Stimulated activated CD4-positive, alpha-beta T cell treated with anti-CD3 and anti-CD28 coated beads, Interleukin-4, amount 100 ng/mL, for 24 hours (primary cell): ENCODE measurements around the gene UTS2.

Source experiments
- DNase-seq: peaks from one replicate; pipeline ENCODE4 v3.0.0-alpha.2; 2020

Gene UTS2, protein sequence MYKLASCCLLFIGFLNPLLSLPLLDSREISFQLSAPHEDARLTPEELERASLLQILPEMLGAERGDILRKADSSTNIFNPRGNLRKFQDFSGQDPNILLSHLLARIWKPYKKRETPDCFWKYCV

DNA sequence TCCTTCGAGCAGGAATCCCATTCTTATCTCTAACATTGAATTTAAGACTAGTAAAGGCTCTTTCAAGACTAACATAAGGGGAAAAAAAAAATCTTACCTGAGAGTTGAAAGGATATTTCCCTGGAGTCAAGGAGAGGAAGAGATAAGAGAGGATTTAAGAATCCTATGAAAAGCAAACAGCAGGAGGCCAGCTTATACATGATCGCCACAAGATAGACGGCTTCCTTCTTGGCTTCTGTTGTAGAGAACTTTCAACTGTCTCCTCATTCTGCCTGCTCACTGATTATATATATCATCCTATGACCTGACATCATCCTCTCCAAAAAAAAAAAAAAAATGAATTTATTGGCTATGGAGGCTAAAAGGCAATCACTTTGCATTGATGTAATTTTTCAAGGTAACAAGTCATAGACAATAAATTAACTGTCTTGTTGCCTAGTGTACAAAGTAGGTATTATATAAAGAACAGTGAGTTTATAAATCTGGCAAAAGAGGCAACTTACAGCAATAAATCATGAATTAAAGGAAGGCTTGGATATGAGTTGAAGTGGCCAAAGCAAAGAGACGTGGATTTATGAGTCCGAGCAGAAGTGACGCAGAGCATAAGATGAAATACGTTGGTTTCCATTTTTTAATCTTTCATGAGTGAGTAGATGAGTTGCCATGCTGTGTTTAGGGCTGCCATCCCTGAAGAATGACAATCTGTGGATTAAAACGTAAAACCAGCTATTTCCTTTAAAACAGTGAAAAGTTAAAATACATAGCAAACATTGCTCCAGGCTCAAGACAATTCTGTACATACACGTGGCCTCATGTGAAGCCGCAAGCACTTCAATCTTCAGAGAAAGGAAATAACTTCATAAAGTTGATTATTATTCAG, at the start of gene UTS2:
TSS of gene UTS2 (minus strand) at position 262 of the 880 bp plus-strand sequence. CDS start at position 200, 62 bp downstream.
- DNase-seq: no peak

DNA sequence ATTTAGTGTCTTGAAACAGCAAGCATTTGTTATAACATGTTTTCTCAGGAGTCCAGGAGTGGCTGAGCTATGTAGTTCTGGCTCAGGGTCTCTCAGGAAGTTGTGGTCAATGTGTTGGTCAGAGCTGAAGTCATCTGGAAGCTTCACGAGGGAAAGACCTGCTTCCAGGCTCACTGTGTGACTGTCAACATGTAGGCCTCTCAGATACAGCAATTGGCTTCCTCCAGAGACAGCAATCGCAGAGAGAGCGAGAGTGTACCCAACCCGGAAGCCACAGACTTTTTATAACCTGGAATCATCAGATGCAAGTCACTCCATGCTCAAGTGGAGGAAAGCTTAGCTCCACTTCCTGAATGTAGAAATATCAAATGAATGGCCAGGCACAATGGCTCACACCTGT, 46.9 kb upstream of the UTS2 start:
- no peak for DNase-seq

DNA sequence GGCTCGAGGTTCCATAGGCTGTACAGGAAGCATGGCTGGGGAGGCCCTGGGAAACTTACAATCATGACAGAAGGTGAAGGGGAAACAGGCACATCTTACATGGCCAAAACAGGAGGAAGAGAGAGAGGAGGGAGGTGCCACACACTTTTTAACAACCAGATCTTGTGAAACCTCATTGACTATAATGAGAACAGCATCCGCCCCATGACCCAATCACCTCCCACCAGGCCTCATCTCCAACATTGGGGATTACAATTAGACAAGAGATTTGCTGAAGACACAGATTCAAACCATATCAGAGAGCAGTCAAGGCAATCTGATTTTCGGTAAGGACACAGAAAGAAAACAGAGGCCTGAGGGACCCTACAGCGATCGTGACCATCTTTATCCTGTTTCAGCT, 46.1 kb upstream of the UTS2 start:
- DNase-seq: no peak

DNA sequence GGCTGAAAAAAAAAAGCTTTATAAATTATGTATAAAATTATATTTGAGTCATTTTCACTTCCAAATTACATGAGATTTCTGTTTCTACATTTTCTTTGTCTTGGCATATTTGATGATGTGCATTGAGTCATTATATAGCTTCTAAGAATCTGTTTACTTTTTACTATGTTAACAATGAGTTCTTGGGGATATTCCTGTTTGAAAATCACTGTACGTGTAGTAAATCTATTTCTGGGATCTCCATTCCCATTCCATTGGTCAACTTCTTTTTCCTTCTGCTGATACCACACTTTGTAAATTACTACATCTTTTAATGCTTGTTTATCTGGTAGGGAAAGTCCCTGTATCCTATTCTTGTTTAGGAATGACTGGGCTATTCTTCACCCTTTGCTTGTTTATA, 44.1 kb upstream of the UTS2 start:
- no peak for DNase-seq

DNA sequence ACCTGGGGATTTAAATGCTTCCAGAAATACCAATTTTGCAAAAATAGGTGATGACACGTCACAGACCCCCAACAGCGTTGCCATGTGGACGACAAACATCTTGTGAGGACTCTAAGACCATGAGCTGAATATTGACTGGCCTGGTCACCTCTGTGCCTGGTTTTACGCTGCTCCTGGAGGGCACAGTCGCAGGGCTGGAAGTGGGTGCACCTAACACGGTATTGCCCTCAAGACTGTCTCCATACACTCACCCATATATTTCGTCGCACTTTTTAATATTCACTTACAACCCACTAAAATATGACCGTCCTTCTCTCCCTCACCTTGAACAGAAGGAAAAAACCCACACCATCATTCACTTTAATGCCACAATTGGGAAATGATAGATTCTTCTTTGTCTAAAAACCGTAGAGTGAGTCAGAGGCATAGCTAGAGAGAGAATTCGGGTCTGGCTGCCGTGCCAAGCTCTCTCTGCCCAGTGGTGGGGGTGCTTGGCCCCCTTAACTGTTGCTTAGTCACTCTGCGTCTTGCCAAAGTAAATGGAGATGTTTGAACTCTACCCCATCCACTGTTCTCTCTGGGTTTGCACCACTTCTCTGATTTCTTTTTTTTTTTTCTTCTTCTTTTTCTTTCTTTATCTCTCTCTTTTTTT, 40.8 kb upstream of the UTS2 start:
- no peak for DNase-seq

DNA sequence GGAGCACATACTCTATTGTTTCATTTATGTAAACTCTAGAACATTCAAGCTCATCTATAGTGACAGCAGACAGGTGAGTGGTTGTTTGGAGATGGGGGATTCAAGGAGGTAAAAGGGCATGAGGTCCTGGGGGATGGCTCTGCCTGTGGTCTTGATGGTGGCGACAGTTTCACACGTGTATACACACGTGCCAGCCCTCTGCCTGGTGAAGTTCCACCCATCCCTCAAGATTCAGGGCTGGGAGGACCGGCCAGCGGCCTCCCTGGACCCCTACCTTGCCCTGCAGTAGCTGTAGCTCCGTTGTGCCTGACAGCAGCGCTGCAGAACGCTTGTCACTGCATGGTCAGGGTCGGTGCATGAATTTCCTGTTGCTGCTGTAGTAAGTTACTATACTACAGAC, 38.9 kb upstream of the UTS2 start:
- no peak for DNase-seq

DNA sequence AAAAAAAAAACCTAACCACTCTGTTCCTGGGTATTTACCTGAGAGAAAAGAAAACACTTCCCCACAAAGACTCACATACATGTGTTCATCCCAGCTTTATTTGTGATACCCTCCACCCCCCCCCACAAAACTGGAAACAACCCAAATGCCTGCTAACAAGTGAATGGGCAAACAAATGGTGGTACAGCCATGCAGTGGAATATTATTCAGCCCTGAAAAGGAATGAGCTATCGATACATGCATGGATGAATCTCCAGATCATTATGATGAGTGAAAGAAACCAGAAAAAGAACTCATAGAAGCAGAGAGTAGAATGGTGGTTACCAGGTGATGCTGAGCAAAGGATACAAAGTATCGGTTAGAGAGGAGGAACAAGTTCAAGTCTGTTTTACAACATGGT, 38.0 kb upstream of the UTS2 start:
- no peak for DNase-seq

DNA sequence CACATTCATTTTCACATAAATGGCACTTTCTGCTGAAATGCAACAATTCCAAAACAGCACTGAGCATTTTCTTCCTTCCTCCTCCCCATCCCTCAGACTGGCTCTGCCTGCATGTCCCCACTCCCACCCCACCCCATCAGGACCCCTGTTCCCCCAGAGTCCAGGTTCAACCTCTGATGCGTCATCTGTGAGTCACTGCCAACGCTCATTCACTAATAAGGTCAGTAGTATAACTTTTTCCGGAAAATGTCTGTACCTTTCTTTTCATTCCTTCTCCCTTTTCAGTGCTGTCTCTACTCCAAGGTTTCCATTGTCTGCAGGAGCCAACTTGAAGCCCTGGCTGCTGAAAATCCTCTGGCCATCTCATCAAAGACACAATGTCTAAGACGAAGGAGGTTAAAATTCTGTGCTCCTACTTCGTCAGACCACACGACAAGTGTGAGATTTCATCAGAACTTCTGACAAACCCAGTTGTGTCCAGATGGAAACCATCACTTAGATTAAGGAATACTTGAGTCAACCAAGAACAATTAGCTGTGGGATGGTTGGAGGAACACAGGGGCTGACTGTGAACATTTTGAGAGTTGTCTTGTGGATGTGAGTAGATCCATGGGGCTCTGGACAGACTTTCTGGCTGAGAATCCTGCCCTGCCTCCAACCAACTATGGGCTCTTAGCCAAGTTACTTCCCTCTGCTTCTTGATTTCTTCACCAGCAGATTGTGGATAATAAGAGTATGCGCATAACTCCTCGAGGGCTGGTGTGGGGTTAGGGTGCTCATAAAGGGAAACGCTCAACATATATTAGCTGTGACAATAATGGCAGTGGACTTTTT, 35.6 kb upstream of the UTS2 start:
- DNase-seq: no peak

DNA sequence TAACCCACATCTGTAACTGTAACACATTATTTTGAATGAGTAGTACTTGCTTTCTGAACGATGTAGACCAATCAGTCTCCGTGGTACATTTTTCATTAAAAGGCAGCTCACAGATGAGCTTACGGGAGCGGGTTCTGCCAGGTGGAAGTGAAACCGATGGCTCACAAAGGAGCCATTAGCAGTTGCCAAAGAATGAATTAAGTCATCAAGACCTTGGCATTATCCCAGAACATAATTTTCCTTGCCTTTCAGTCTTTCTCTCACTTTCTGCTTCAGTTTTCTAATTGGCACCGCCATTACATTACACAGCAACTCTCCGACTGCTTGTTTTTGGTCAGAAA, 33.5 kb upstream of the UTS2 start:
- DNase-seq: no peak

DNA sequence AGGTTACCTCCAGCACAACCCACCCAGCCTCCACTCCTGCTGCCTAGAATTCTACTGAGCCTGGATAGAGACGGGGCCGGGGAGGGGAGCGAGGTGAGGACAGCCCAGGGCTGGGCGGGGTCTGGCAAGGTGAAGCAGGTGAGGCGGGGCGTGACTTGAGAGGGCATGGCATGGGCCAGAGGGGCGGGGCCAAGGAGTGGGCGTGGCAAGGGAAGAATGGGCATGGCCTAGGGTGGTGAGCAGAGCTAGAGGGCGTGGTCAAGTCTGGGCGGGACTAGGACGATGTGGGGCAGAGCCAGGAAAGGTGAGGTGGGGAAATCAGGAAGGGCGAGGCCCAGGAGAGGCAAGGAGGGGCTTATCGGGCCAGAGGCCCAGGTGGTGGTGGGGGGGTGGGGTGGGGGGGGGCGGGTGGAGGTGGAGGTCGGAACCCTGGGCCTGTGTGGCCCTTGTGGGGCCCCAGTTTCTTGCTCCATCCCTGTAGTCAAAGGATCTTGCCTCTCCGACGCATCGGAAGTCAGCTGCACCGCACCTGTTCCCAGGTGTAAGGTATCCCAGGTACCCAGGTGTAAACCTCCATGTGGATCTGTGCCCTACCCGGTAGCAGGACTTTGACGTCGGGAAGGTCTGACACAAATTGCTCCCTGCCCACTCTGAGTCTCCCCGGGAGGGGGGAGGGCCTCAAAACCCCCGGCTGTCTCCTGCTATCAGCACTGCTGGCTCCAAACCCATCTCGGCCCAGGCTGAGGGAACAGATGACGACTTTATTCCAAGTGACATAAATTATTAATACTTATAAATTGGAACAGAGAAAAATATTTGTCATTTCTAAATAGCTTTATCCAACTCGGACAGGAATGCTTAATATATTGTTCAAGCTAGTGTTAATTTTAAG, 32.9 kb upstream of the UTS2 start:
- peak; percentile 25 for DNase-seq

DNA sequence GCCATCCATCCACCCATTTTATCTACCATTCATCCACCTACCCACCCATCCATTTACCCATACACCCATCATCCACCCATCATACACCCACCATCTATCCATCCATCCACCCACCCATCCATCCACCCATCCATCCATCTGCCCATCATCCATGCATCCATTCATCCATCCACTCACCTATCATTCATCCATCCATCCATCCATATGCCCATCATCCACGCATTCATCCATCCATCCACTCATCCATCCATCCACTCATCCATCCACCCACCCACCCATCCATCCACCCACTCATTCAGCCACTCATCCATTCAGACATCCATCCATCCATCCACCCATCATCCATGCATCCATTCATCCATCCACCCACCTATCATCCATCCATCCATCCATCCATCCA, 31.9 kb upstream of the UTS2 start:
- no peak for DNase-seq

DNA sequence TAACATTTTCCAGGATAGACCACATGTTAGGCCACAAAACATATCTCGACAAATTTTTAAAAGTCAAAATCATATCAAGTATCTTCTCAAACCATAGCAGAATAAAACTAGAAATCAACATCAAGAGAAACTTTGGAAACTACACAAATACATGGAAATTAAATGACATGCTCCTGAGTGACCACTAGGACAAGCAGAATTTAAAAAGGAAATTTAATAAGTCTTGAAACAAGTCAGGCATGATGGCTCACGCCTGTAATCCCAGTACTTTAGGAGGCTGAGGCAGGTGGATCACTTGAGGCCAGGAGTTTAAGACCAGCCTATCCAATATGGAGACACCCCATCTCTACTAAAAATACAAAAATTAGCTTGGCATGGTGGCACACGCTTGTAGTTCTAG, 26.4 kb upstream of the UTS2 start:
- no peak for DNase-seq

DNA sequence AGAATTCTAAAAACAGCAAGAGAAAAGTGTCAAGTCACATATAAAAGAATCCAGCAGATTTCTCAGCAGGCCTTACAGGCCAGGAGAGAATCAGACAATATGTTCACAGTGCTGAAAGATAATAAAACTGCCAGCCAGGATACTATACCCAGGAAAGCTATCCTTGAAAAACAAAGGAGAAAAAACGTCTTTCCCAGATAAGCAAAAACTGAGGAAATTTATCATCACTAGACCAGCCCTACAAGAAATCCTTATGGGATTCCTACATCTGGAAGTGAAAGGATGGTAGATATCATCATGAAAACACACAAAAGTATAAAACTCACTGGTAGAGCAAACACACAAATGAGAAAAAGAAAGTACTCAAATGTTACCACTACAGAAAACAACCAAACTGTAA, 25.2 kb upstream of the UTS2 start:
- DNase-seq: no peak

DNA sequence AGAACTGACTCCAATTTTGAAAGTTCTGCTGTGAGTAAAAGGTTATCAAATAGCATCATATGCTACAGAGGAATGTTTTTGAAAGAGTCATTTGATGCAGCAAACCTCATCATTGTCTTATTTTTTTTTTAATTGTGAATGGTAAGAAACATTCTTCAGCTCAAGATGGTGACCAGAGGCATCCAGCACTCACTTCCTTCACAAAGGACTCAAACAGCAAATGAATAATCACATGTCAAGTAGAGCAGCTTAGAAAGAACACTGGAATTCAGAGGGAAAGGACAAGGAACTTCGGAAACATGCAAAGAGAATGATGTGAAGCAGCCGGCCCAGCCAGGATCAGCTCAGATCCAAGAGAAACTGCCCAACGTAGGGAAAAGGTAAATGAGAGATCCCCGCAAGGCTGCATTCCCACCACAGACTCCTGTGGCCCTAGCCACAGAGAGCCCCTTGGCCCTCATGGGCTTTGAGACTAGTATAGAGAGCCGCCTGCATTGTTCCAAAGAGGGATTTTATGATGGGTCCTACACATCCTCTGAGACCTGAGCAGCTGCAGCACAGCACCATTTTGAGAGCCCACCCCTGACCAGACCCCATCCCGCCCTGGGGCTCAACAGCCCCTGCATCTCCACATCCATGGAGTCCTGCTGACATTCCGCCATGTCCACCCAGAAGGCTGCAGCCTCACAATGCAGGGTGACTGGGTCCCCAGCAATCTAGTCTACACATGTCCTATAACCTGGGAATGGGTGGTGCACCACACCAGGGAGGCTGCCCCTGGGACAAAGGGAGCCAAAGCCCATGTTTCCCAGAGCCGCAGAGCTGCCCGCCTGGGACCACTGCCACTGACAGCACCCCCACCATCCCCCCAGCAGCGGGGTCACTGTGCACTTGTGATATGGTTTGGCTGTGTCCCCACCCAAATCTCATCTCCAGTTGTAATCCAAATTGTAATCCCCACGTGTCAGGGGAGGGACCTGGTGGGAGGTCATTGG, 21.2 kb upstream of the UTS2 start:
- DNase-seq: no peak

DNA sequence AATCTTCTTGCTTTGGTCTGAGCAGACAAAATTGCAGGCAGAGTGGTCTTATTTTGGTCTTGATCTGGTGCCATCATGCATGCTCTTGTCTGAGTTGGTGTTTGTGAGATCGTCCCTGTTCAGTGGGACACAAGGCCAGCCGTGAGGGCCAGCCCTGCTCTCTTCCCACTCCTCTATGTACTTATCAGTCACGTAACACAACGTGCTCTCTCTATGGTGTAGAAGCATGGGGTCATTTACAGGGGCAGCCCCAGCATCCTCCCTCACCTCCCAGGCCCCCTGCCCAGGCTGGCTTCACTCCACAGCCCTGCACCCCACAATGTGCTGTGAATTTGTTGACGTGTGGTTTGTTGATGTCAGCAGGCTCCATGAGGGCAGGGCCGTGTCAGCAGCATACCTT, 18.3 kb upstream of the UTS2 start:
- DNase-seq: no peak

DNA sequence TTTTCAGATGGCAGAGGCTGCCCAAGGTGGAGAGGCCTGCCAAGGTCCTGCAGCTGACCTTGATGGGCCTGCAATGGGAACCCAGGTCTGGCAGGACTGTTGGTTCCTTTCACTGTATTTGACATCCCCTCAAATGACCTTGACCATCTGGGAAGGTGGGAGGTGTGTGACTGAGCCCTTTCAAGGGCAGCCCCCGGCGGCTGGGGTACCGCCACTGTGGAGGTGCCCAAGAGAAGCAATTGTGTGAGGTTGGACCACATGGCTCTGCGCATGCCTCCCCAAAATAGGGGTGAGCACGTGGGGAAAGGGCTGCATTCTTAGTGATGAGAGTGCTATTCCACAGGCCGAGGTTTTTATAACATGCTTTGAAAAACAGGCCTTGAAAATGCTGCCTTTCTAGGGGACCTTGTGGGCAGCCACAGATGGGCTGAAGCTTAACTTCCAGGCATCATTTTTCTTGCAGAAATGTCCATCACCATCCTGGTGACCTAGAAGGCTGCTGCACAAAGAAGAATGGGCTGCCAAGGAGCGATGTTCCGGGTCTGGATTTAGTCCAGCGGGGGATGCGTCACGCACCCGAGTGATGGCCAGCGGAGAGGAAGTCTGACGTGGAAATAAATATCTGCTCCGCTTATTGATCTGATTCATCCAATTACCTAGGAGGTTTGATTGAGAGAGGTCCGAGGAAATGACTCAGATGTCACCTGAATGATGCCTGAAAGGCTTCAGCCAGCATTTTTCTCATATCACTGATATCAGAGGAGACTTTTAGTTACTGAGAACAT, 16.5 kb upstream of the UTS2 start:
- DNase-seq: no peak

DNA sequence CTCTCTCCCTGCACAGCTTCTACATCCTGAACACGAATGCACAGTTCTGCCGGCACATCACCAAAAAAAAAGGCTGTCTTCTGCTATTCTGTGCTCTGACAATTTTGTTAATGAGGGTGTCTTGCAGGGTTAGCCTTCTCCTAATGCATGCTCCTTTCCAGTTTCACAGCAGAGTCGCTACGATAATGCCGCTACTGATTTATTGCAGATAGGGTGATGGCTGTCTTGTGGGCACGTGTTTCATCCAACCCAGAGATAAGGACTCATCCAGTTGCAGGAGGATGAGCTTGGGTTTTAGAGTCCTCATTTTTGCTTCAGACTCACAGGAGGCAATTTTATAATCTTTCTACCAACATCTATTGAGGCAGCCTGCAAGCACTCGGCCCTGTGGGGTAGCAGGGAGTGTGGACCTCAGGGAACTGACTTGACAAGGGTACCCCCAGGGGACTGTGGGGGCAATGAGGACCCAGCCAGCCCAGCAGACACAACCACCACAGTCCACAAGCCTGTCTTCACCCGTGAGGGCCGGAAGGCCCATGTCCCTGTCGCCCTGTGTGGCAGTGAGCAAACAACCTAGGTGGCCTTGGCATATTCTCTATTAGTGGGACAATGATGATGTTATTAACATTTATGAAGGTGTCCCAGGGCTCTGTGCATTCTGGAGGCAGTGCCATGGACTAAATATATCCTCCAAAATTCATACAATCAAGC, 15.4 kb upstream of the UTS2 start:
- no peak for DNase-seq

DNA sequence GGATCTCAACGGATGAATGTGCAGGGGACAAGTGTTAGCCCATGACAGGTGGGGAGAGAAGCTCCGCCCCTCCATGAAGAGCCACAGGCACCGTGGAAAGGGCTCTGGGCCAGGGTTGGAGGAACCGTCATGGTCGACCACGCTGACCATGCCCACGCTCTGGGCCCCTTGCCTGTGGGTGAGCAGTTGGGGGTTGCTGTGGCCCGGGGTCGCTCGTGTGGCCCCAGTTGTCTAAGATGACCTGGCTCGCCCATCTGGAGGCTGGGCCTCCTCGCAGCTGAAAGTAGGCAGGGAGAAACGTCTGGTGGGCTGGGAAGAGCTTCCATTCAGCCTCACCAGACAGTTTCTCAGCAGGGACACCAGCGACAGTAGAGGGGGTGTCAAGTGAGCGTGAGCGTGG, 13.1 kb upstream of the UTS2 start:
- no peak for DNase-seq

DNA sequence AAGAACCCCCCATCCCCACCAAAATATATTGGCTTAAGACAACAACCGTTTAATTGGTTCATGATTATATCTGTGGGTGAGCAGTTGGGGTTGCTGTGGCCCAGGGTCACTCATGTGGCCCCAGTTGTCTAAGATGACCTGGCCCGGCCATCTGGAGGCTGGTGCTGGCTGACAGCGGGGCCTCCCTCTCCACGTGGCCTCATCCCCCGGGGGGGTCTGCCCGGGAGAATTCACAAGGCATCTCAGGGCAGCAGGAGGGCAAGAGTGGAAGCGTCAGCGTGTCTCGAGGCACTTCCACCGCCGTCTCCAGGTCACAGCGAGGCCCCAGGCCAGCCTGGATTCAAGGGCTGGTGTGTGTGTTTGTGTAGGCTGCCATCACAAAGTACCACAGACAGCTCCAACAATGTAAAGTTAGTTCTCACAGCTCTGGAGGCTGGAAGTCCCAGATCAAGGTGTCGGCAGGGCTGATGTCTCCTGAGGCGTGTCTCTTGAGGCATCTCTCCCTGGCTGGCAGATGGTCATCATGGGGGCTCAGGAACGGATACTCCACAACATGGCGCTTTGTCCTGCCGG, 11.0 kb upstream of the UTS2 start:
- no peak for DNase-seq
